GM20000 (cell line): ENCODE measurements around the gene FDXACB1.

Experiments used
- DNase-seq: peaks from one replicate; pipeline ENCODE4 v3.0.0; 2012; ENCODE audit warnings: low spot score
- TF ChIP-seq, protein P1 (sequence below): IDR thresholded peaks from 2 replicates; pipeline ENCODE4 v1.5.1; 2012; ENCODE audit warnings: mild to moderate bottlenecking, control low read depth; ENCODE audit errors: extremely low read depth, missing control alignments

The FDXACB1 gene

GRCh38 chr11:111834432-111835163 is 44.4 kb downstream of the FDXACB1 start:
- TF ChIP-seq, protein P1, sequence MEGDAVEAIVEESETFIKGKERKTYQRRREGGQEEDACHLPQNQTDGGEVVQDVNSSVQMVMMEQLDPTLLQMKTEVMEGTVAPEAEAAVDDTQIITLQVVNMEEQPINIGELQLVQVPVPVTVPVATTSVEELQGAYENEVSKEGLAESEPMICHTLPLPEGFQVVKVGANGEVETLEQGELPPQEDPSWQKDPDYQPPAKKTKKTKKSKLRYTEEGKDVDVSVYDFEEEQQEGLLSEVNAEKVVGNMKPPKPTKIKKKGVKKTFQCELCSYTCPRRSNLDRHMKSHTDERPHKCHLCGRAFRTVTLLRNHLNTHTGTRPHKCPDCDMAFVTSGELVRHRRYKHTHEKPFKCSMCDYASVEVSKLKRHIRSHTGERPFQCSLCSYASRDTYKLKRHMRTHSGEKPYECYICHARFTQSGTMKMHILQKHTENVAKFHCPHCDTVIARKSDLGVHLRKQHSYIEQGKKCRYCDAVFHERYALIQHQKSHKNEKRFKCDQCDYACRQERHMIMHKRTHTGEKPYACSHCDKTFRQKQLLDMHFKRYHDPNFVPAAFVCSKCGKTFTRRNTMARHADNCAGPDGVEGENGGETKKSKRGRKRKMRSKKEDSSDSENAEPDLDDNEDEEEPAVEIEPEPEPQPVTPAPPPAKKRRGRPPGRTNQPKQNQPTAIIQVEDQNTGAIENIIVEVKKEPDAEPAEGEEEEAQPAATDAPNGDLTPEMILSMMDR, result no peak

DNA sequence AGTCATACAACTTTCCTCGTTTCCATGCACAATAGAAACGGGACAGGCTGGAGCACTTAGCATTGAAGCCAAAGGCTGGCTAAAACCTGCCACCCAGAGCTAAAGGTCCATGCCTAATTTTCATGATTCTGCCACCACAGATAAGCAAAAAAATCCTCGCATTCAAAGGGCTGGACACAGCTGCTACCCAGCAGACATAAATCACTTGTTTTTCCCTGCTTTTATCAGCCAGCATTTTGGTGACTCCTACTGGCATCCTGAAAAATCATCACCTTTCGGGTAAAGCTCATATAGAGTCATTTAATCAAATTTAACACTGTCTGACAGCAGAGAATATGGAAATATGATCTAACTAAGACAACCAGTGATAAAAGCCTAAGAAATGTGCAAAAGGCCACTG is 45.4 kb downstream of the FDXACB1 start:
- DNase-seq, result no peak

More at GRCh38 chr11:111834432-111835163, 44.4 kb downstream of the FDXACB1 start:
- no peak for DNase-seq

GRCh38 chr11:111829185-111829968 is 49.6 kb downstream of the FDXACB1 start:
- DNase-seq, result peak; percentile 53
- TF ChIP-seq, protein P1, result no peak

More for the DNA sequence above, 45.4 kb downstream of the FDXACB1 start:
- TF ChIP-seq, protein P1, result no peak

DNA sequence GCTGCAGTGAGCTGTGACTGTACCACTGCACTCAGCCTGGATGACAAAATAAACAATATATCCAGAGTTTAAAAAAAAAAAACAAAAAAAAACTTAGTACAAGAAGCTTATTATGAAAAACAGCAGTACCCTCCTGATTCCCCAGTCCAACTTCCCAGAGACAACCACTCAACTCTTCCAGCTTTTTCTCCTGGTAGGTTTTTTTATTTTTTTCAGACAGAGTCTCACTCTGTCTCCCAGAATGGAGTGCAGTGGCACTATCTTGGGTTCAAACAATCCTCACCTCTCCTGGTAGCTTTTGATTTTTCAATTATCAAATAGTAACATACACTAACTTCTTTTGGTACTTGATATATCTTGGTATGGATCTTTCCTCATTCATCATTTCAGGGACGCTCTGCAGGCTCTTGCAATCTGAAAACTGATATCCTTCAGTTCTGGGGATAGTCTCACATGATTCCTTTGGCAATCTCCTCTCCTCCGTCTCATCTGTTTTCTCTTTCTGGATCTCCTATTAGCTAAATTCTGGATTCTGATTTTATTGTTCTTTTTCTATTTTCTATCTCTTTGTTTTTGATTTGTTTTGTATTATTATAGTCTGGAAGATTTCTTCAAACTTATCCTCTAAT is 52.5 kb downstream of the FDXACB1 start:
- DNase-seq, result no peak
- TF ChIP-seq, protein P1, result no peak
